Psoas muscle (tissue), 8 donors: ENCODE data around the gene FZD10. TPM values are rescaled to one million over a fixed set of nuclear protein-coding genes. Genes with fewer than 3 reads are reported as not detected.

Experiments used
- ATAC-seq, 4 donors: fragments of 200-7000 bp; cut with Tn5 transposase; one replicate each; pipeline ENCODE4 v1.9.1; 2020; ENCODE audit warnings: moderate library complexity in 3 of 4, mild to moderate bottlenecking in 2 of 4
- DNase-seq, 2 donors: peaks; one replicate each; pipeline ENCODE4 v3.0.0-alpha.2; 2020
- H3K27ac ChIP-seq: fragments of 200-600 bp; one replicate; pipeline ENCODE4 v1.8.0; 2022
- H3K27me3 ChIP-seq, 3 donors: fragments of 200-600 bp in 1 of 3; one replicate each; pipeline versions ENCODE4 v1.6.1 to v1.8.0; 2013 to 2022; ENCODE audit warnings: low read length in 2 of 3, mild to moderate bottlenecking in 2 of 3, moderate library complexity in 1 of 3; ENCODE audit not compliant: insufficient read depth in 3 of 3
- H3K36me3 ChIP-seq, 2 donors: fragments of 200-600 bp in 1 of 2; one replicate each; pipeline versions ENCODE4 v1.6.1 to v1.8.0; 2013 to 2022; ENCODE audit warnings: low read depth in 1 of 2, mild to moderate bottlenecking in 1 of 2, moderate library complexity in 1 of 2; ENCODE audit not compliant: insufficient read depth in 1 of 2
- H3K4me1 ChIP-seq: fragments of 200-600 bp; one replicate; pipeline ENCODE4 v1.8.0; 2022
- H3K4me3 ChIP-seq: fragments of 200-600 bp; one replicate; pipeline ENCODE4 v1.8.0; 2022; ENCODE audit warnings: mild to moderate bottlenecking
- H3K9me3 ChIP-seq: fragments of 200-600 bp; one replicate; pipeline ENCODE4 v1.8.0; 2022
- WGBS, 3 donors: extraction: QIAGEN DNeasy Blood & Tissue Kit; methylation state at CpG; one replicate each; pipeline versions ENCODE4 v1.1.6 to v1.1.7; 2013; 5-methylcytosine and 5-hydroxymethylcytosine counted together
- intact Hi-C, 2 donors: fragments of 100-400 bp; cut with DNase I; formaldehyde crosslinking; loops; one replicate each; pipeline versions ENCODE4 v1.11.0 to v1.14.2; 2022
- polyA plus RNA-seq, 3 donors: library from polyadenylated mRNA; stranded (reverse); fragments of 200-250 nt; gene quantifications; one replicate each; pipeline ENCODE4 v1.2.3, GENCODE V29; 2013
- total RNA-seq, 4 donors: library from RNA; stranded (reverse); fragmentation: NEBNext Ultra II Directional in 2 of 4; extraction: Animal tissue kit (Norgen Biotek cat#: 25700) in 2 of 4; gene quantifications; one replicate each; pipeline versions ENCODE4 v1.2.1 to v1.2.4, GENCODE V29; 2021 to 2023
- TF ChIP-seq, protein P1 (sequence below): fragments of 200-600 bp; IDR thresholded peaks from one replicate; pipeline ENCODE4 v1.8.0; 2022; ENCODE audit warnings: antibody characterized with exemption
- donor health status: healthy with polysubstance abuse.
- donor health status: DM: no; HTN: no; CAD: no; lungs with moderate emphysema.
- donor health status: Bipolar disorder and iron deficiency.
- donor health status: healthy.
- donor health status: DM: yes; HTN: yes; CAD: no.
- donor health status: DM: no; HTN: no; CAD: no.
- donor health status: DM: no; HTN: no; CAD: no.
- donor health status: DM: yes; HTN: yes; CAD: no.

Gene FZD10
- total and polyA plus RNA-seq, 7 donors: 0.17 to 0.68 (median 0.26) TPM

DNA sequence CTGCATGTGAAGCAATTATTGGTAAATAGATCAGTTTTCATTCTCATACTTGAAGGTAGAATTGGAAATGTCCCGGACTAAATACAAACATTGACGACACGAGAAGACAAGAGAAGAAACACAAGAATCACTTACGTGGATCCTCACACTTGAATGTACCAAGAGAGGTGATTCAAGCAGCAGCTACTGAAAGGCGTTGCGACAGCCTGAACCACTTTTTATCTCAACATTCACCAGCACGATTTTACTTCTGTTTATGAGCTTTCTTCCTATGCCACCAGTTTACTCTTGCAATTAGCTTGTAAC, 3.6 kb upstream of the FZD10 start:
- Histone ChIP-seq H3K4me3 (no peak overlapping the region), H3K36me3 (no peaks in the 10 kb centered on the region), H3K4me1 (no peaks in the 10 kb centered on the region), H3K9me3 (no peaks in the 10 kb centered on the region), H3K27me3 (peaks cover 0 to 60% (median 18%) of the 10 kb centered on the region in 3 donors), H3K27ac (no peak overlapping the region)
- ATAC-seq: no peak
- intact Hi-C loops: no loop called here
- TF ChIP-seq, protein P1, sequence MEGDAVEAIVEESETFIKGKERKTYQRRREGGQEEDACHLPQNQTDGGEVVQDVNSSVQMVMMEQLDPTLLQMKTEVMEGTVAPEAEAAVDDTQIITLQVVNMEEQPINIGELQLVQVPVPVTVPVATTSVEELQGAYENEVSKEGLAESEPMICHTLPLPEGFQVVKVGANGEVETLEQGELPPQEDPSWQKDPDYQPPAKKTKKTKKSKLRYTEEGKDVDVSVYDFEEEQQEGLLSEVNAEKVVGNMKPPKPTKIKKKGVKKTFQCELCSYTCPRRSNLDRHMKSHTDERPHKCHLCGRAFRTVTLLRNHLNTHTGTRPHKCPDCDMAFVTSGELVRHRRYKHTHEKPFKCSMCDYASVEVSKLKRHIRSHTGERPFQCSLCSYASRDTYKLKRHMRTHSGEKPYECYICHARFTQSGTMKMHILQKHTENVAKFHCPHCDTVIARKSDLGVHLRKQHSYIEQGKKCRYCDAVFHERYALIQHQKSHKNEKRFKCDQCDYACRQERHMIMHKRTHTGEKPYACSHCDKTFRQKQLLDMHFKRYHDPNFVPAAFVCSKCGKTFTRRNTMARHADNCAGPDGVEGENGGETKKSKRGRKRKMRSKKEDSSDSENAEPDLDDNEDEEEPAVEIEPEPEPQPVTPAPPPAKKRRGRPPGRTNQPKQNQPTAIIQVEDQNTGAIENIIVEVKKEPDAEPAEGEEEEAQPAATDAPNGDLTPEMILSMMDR: no peak
- DNase-seq: no peak
- WGBS, 3 donors: 64 to 78% (median 71%) methylated on average over 7 of the region's 7 CpGs

DNA sequence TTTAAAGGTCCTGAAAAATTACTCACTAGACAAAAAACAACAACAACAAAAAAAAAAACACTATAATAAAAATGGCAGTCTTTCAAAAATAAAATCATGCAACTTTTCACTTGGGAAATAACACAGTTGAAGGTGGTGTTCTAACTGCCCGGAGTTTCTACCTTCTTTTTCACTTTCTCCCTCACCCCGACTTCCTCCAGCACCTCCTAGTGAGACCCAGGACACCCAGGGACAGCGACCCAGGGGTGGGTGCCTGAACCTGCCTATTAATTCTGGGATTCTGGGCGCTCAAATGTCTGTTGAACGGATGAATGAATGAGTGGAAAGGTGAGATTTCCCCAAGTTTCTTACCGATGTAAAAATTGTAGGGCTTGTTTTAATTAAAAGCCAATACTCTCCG, 2.0 kb upstream of the FZD10 start:
- Histone ChIP-seq H3K4me3 (no peak overlapping the region), H3K27me3 (peaks cover 0 to 66% (median 16%) of the 10 kb centered on the region in 3 donors), H3K27ac (no peak overlapping the region), H3K36me3 (no peaks in the 10 kb centered on the region), H3K4me1 (no peaks in the 10 kb centered on the region), H3K9me3 (no peaks in the 10 kb centered on the region)
- intact Hi-C loops: no loop called here
- DNase-seq: no peak
- WGBS, 3 donors: 20 to 37% (median 24%) methylated on average over 7 of the region's 7 CpGs
- no peak for ATAC-seq
- TF ChIP-seq, protein P1: no peak

DNA sequence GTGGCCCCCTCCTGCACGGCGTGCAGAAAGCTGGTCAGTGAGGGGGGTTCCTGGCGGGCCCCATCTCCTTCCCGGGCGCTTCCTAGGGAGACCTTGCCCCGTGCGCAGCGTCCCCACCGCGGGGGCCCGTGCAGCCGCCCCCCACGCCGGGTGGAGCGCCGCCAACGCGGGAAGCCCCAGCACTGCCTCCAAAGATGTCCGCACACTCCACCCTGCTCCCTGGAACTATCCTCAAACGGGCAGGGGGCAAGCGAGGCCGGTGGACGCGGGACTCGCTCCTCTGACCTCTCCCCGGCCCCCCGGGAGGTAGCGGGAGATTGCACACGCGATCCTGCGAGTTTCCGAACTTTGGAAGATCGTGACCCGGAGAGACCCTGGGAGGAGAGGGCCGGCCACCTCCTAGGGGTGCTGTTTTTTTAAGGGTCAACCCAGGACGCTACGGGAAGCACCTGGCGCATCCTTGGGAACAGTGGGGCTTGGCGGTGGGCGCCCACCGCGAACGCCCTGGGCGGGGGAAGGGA, 1.5 kb upstream of the FZD10 start:
- TF ChIP-seq, protein P1: no peak
- H3K9me3 ChIP-seq: no peaks in the 10 kb centered on the region
- DNase-seq: no peak
- no peak overlapping the region for H3K27ac ChIP-seq
- peak overlapping the region; percentile 58 for H3K4me3 ChIP-seq
- no peaks in the 10 kb centered on the region for H3K36me3 ChIP-seq
- H3K4me1 ChIP-seq: no peaks in the 10 kb centered on the region
- no peak for ATAC-seq
- H3K27me3 ChIP-seq: peaks cover 0 to 66% (median 16%) of the 10 kb centered on the region in 3 donors
- intact Hi-C loops: no loop called here
- WGBS, 3 donors: 5 to 12% (median 8%) methylated on average over 37 to 44 of the region's 44 CpGs

DNA sequence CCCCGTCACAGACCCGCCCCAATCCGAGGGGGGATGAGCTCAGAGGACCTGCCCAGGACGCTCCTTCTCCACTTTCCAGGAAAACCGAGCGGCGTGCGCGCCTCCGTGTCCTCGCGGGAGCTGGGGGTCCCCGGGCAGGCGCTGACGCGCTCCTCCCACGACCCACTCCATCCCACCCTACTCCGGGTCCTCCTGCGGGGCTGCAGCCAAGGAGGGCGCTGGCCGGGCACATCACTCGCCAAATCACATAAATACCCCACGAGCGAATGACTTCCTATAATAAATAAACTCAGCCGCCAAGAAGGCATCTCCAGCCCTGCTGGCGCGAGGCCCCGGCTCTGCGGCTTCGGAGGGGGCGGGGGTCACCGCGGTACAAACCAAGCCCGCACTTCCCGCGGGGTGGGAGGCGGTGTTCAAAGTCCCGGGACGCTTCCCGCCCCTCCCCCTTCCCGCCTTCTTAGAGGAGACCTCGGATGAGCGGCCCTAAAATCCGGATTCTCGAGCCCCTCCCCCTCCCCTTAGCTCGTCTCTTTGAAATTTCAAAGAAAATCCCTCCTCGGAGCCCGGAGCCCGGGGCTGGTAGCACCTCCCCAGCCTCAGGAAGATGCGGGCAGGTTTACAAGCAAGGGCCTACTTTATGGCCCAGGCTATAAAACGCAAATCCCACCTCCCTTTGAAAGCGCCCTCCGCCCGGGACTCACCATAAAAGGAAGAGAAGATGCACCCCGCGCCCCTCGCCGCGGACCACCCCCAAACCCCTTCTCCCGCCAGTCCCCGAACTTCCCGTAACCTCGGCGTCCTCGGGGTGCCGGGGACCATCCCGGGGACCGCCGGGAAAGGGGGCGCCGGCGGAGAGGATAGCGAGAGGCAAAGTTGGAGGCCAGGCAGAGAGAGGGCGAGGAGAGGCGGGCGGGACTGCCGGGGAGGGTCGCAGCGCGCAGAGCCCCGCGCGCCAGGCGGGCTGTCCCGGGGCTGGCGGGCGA, 712 bp upstream of the FZD10 start:
- Histone ChIP-seq H3K4me1 (no peaks in the 10 kb centered on the region), H3K36me3 (no peaks in the 10 kb centered on the region), H3K9me3 (no peaks in the 10 kb centered on the region), H3K4me3 (peak overlapping the region; percentile 58), H3K27me3 (peaks cover 0 to 66% (median 13%) of the 10 kb centered on the region in 3 donors), H3K27ac (no peak overlapping the region)
- peak in 1 of 2 donors; percentile 44 for DNase-seq
- intact Hi-C loops: no loop called here
- 0 to 1% (median 0%) methylated on average over 60 to 87 of the region's 87 CpGs for WGBS, 3 donors
- TF ChIP-seq, protein P1: no peak
- ATAC-seq: peak in 1 of 4 donors; percentile 27
